ENCODE measurements around the gene CYSTM1. TPM values are rescaled to one million over a fixed set of nuclear protein-coding genes. Genes with fewer than 3 reads are reported as not detected.

CYSTM1 gene
- total and polyA plus RNA-seq, 10 donors = 25.8 to 78.3 (median 38.3) TPM

- no peaks in the 10 kb centered on the region for H3K9me3 ChIP-seq
- H3K27me3 ChIP-seq (replicated peaks in 1 of 7) = no peaks in the 10 kb centered on the region
- DNase-seq = no peak
- peaks cover 0 to 7% (median 0%) of the 10 kb centered on the region in 6 donors for H3K36me3 ChIP-seq
- H3K4me3 ChIP-seq = no peak overlapping the region
- H3K27ac ChIP-seq = no peak overlapping the region
- H3K4me1 ChIP-seq = peaks cover 0 to 48% (median 10%) of the 10 kb centered on the region in 6 donors
- intact Hi-C loops (cut with DNase I; ENCODE audit: low total_unique reads) = no loop called here
- 88 to 97% (median 93%) methylated on average over 4 of the region's 4 CpGs for WGBS, 5 donors
- TF ChIP-seq, protein P1, sequence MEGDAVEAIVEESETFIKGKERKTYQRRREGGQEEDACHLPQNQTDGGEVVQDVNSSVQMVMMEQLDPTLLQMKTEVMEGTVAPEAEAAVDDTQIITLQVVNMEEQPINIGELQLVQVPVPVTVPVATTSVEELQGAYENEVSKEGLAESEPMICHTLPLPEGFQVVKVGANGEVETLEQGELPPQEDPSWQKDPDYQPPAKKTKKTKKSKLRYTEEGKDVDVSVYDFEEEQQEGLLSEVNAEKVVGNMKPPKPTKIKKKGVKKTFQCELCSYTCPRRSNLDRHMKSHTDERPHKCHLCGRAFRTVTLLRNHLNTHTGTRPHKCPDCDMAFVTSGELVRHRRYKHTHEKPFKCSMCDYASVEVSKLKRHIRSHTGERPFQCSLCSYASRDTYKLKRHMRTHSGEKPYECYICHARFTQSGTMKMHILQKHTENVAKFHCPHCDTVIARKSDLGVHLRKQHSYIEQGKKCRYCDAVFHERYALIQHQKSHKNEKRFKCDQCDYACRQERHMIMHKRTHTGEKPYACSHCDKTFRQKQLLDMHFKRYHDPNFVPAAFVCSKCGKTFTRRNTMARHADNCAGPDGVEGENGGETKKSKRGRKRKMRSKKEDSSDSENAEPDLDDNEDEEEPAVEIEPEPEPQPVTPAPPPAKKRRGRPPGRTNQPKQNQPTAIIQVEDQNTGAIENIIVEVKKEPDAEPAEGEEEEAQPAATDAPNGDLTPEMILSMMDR (IDR thresholded peaks at IDR 0.05 in 8 of 11, conservative IDR thresholded peaks at IDR 0.05 in 3 of 11) = no peak
- TF ChIP-seq POLR2AphosphoS5 (IDR thresholded peaks at IDR 0.05) (no peak), POLR2A (IDR thresholded peaks at IDR 0.05) (no peak)
Measured at GRCh38 chr5:140205952-140206351, 31.0 kb downstream of the CYSTM1 start.

- Histone ChIP-seq H3K4me3 (no peak overlapping the region), H3K36me3 (peaks cover 0 to 7% (median 0%) of the 10 kb centered on the region in 6 donors), H3K4me1 (peaks cover 0 to 39% (median 10%) of the 10 kb centered on the region in 6 donors), H3K27me3 (replicated peaks in 1 of 7) (no peaks in the 10 kb centered on the region), H3K27ac (peak overlapping the region in 2 of 8 donors; percentile 3 to 4), H3K9me3 (no peaks in the 10 kb centered on the region)
- 46 to 74% (median 57%) methylated on average over 2 of the region's 2 CpGs for WGBS, 5 donors
- TF ChIP-seq, protein P1 (IDR thresholded peaks at IDR 0.05 in 8 of 11, conservative IDR thresholded peaks at IDR 0.05 in 3 of 11) = no peak
- TF ChIP-seq POLR2A (IDR thresholded peaks at IDR 0.05) (no peak), POLR2AphosphoS5 (IDR thresholded peaks at IDR 0.05) (no peak)
- DNase-seq = no peak
- intact Hi-C loops (cut with DNase I; ENCODE audit: low total_unique reads) = no loop called here
Measured at GRCh38 chr5:140207250-140207964, 32.4 kb downstream of the CYSTM1 start.

- DNase-seq = no peak
- H3K27ac ChIP-seq = peak overlapping the region in 1 of 8 donors; percentile 3
- intact Hi-C loops (cut with DNase I; ENCODE audit: low total_unique reads) = no loop called here
- no peaks in the 10 kb centered on the region for H3K27me3 ChIP-seq (replicated peaks in 1 of 7)
- H3K4me3 ChIP-seq = no peak overlapping the region
- no peaks in the 10 kb centered on the region for H3K9me3 ChIP-seq
- TF ChIP-seq, protein P1 (IDR thresholded peaks at IDR 0.05 in 8 of 11, conservative IDR thresholded peaks at IDR 0.05 in 3 of 11) = no peak
- no peak for TF ChIP-seq POLR2AphosphoS5 (IDR thresholded peaks at IDR 0.05)
- TF ChIP-seq POLR2A (IDR thresholded peaks at IDR 0.05) = no peak
- peaks cover 0 to 39% (median 10%) of the 10 kb centered on the region in 6 donors for H3K4me1 ChIP-seq
- peaks cover 0 to 7% (median 0%) of the 10 kb centered on the region in 6 donors for H3K36me3 ChIP-seq
Measured at GRCh38 chr5:140208065-140208464, 33.1 kb downstream of the CYSTM1 start.

DNA sequence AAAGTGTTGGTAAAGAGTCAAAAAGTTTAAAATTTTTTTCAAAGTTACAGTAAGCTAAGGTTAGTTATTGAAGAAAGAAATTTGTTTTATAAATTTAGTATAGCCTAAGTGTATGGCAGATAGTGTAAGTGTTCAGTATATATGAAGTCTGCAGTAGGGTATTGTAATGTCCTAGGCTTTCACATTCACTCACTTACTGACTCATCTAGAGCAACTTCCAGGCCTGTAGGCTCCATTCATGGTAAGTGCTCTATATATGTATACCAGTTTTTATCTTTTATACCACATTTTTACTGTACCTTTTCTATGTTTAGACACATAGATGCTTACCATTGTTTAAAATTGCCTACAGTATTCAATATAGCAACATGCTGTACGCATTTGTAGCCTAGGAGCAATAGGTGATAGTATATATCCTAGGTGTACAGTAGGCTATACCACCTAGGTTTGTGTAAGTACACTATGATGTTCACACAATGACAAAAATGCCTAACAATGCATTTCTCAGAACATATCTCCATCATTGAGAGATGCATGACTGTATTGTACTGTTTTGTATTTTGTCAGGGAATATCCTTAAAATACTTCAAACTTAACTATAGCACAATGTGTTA lies 38.5 kb downstream of the CYSTM1 start:
- Histone ChIP-seq H3K36me3 (peaks cover 0 to 7% (median 0%) of the 10 kb centered on the region in 6 donors), H3K27me3 (replicated peaks in 1 of 7) (no peaks in the 10 kb centered on the region), H3K4me1 (peaks cover 0 to 34% (median 5%) of the 10 kb centered on the region in 6 donors), H3K27ac (no peak overlapping the region), H3K9me3 (no peaks in the 10 kb centered on the region), H3K4me3 (no peak overlapping the region)
- WGBS, 5 donors = 95 to 100% (median 98%) methylated on average over 1 of the region's 1 CpG
- no peak for DNase-seq
- TF ChIP-seq, protein P1 (IDR thresholded peaks at IDR 0.05 in 8 of 11, conservative IDR thresholded peaks at IDR 0.05 in 3 of 11) = no peak
- intact Hi-C loops (cut with DNase I; ENCODE audit: low total_unique reads) = no loop called here
